Neuron (in vitro differentiated cells): ENCODE measurements around the gene MOB4.

Experiments
- H2AFZ ChIP-seq: one replicate; pipeline ENCODE4 v1.6.1; 2013; ENCODE audit warnings: low read depth, mild to moderate bottlenecking, inconsistent platforms, low read length, moderate library complexity
- H3K27me3 ChIP-seq: one replicate; pipeline ENCODE4 v1.6.1; 2013; ENCODE audit warnings: low read length; ENCODE audit not compliant: insufficient read depth
- H3K36me3 ChIP-seq: one replicate; pipeline ENCODE4 v1.6.1; 2013; ENCODE audit warnings: low read length; ENCODE audit not compliant: insufficient read depth
- H3K4me1 ChIP-seq: one replicate; pipeline ENCODE4 v1.6.1; 2013; ENCODE audit warnings: low read length; ENCODE audit not compliant: insufficient read depth
- H3K4me3 ChIP-seq: 2 replicates; pipeline ENCODE4 v1.5.1; 2013; ENCODE audit warnings: mild to moderate bottlenecking, low read length, moderate library complexity
- H3K9me3 ChIP-seq: one replicate; pipeline ENCODE4 v1.6.1; 2013; ENCODE audit warnings: low read length

The MOB4 gene

DNA sequence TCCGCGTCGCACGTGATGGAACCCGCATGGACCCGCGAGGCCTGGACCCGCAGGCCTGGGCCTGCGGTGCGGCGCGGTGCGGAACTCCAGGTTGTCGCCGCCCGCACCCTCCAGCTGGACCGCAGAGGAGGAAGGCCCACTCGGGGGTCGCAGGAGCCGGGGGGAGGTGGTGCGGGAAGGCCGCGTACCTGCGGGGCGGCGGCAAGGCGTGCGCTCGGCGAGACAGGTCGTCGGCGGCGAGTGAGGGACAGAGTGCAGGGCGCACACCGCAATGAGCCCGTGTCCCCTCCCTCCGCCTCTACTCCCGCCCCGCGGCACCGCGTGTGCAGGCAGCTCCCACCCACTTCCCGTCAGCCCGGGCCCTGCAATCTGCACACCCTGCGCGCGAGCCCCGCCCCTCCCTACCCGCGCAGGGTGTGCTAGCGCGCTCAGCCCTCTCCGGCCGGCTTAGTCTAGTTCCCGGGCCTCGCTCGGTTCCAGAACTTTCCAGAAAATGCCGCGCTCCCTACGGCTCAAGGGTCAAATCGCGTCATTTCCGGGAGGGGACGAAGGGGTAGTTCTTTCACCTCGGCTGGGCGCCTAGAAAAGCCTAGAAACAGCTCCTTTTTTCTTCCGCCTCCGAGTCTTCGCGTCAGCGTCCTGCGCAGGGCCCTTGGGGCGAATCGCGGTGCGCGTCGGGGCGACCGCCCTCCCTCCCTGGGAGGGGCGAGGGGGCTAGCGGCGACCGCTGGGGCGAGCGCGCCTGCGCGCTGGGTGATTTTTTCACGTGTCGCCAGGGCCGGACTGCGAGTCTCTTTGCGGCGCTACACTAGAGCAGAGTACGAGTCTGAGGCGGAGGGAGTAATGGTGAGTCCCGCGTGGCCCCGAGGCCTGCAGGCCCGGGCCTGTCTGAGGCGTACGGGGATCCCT, 16.0 kb upstream of the MOB4 start, which contains the start of the genes HSPD1 and HSPE1:
Gene HSPD1, minus strand, starts transcription at position 247 of the 909 bp plus-strand sequence. CDS start 992 bp downstream, outside the sequence.
Gene HSPE1, plus strand, starts transcription at position 786 of the 909 bp plus-strand sequence. Its CDS starts 58 bp downstream, at position 844.
- H3K4me3 ChIP-seq: peak within 1 kb of the TSS; percentile 99
- peaks cover 32% of the 10 kb centered on the region for H3K4me1 ChIP-seq
- H3K36me3 ChIP-seq: peaks cover 64% of the 10 kb centered on the region
- no peaks in the 10 kb centered on the region for H3K27me3 ChIP-seq
- no peaks in the 10 kb centered on the region for H3K9me3 ChIP-seq
- no peak within 1 kb of the TSS for H2AFZ ChIP-seq

DNA sequence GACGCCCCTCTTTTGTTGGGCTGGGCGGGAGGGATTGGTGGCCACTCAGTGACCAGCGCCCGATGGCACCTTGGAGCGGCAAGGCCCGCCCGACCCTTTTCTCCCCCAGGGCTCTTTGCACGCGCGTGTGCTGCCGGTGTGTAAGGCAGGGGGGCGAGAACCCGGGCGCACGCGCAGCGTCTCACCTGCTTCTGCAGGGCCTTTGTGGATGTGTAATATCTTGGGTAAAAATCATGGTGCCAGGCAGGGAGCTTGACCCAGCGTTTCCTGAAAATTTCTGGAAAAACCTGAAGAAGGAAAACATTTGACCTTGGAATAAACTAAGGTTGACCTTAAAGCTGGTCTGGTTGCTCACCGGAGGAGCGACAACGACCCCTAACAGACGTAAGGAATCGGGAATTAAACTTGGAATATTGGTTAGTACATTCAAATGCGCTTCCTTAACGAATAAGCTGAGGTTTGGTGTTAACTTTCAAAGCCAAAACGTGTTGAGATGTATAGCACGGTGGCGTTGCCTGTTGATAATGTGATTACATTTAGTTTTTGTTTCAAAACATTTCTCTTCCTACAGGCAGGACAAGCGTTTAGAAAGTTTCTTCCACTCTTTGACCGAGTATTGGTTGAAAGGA, 15.2 kb upstream of the MOB4 start:
- Histone ChIP-seq H3K4me3 (peak overlapping the region; percentile 99), H3K4me1 (peaks cover 32% of the 10 kb centered on the region), H3K9me3 (no peaks in the 10 kb centered on the region), H3K36me3 (peaks cover 61% of the 10 kb centered on the region), H2AFZ (no peak overlapping the region), H3K27me3 (no peaks in the 10 kb centered on the region)

DNA sequence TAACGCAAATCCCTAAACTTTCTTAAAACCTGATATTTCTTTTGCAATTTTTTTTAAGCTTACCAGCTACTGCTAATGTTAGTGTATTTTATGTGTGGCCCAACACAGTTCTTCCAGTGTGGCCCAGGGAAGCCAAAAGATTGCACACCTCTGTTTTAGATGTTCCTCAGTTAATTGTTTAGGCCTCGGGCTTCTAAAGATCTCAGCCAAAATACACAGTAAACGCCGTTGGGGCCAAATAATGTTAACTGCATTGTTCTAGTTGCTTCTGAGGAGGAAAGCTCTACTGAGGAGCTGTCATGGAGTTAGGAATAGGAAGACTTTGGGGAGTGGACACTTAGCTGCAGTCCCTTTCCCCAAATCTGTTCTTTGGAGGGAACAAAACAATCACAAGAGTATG, 13.7 kb upstream of the MOB4 start:
- peaks cover 45% of the 10 kb centered on the region for H3K36me3 ChIP-seq
- no peak overlapping the region for H2AFZ ChIP-seq
- peak overlapping the region; percentile 99 for H3K4me3 ChIP-seq
- no peaks in the 10 kb centered on the region for H3K27me3 ChIP-seq
- no peaks in the 10 kb centered on the region for H3K9me3 ChIP-seq
- H3K4me1 ChIP-seq: peaks cover 20% of the 10 kb centered on the region

DNA sequence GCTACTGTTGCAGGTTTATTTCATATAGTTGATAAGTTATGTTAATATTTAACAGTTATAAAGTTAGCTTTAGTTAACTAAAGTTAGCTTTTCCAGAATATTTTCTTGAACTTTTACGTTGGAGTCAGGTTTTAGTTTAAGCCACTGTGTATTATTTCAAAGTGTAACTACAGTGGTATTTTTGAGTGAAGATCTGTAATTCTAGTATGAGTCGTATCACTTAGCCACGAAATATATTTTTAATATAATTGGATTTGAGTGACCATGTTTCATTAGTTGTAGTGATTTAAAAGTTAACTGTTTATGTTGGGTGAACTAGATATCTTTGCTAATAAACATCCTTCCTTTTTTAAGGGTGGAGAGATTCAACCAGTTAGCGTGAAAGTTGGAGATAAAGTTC, 13.2 kb upstream of the MOB4 start:
- H3K9me3 ChIP-seq: no peaks in the 10 kb centered on the region
- peaks cover 40% of the 10 kb centered on the region for H3K36me3 ChIP-seq
- no peaks in the 10 kb centered on the region for H3K27me3 ChIP-seq
- H3K4me1 ChIP-seq: peaks cover 15% of the 10 kb centered on the region
- no peak overlapping the region for H2AFZ ChIP-seq
- no peak overlapping the region for H3K4me3 ChIP-seq

DNA sequence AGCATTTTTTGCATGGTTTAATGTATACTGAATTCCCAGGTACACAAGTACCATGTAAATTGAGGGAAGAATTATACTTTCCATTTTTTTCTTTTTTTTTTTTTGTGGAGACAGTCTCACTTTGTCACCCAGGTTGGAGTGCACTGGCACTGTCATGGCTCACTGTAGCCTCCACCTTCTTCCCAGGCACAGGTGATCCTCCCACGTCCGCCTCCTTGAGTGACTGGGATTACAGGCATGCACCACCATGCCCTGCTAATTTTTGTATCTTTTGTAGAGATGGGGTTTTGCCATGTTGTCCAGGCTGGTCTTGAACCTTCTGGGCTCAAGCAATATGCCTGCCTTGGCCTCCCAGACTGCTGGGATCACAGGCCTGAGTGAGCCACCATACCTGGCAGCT, 11.9 kb upstream of the MOB4 start:
- Histone ChIP-seq H3K4me1 (peaks cover 8% of the 10 kb centered on the region), H3K9me3 (no peaks in the 10 kb centered on the region), H2AFZ (no peak overlapping the region), H3K4me3 (no peak overlapping the region), H3K36me3 (peaks cover 37% of the 10 kb centered on the region), H3K27me3 (no peaks in the 10 kb centered on the region)

DNA sequence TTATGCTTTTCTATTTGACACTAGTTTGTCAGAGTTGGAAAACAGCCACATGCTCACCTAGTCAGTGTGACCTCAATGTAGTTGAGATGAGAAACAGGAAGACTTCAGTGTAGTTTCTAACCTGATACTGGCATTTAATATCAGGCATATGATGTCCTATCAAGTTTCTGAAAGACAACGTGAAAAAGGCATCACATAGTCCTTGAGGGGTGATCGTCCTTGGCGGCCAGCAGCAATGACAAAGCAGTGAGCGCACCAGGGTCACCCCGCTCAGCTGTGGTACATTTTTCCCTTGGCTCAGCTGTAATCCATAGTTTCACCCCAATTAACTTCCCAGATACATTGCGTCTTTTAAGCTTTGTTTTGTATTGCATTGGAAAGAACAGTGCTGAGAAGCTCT, 11.4 kb upstream of the MOB4 start:
- H3K4me1 ChIP-seq: peaks cover 8% of the 10 kb centered on the region
- H3K36me3 ChIP-seq: peaks cover 39% of the 10 kb centered on the region
- no peaks in the 10 kb centered on the region for H3K9me3 ChIP-seq
- no peaks in the 10 kb centered on the region for H3K27me3 ChIP-seq
- H3K4me3 ChIP-seq: no peak overlapping the region
- H2AFZ ChIP-seq: no peak overlapping the region

DNA sequence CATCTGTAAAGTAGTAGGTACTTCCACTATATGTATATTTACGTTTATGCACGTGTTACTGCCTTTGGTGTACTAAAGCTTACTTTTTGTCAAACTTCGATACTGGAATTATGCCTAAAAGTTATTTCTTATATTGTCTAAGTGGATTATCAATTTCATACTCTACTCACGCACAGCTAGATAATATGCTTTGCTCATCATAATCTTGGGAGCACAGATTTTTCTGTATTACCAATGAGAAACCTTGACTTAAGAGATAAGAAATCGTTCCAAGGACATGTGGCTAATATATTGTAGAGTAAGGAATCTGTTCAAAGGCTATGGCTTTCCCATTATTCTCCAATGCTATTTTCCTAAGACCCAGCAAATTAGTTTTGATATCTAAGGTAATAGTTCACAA, 9.2 kb upstream of the MOB4 start:
- H3K4me1 ChIP-seq: peaks cover 6% of the 10 kb centered on the region
- no peak overlapping the region for H3K4me3 ChIP-seq
- H3K27me3 ChIP-seq: no peaks in the 10 kb centered on the region
- peaks cover 37% of the 10 kb centered on the region for H3K36me3 ChIP-seq
- no peak overlapping the region for H2AFZ ChIP-seq
- no peaks in the 10 kb centered on the region for H3K9me3 ChIP-seq

DNA sequence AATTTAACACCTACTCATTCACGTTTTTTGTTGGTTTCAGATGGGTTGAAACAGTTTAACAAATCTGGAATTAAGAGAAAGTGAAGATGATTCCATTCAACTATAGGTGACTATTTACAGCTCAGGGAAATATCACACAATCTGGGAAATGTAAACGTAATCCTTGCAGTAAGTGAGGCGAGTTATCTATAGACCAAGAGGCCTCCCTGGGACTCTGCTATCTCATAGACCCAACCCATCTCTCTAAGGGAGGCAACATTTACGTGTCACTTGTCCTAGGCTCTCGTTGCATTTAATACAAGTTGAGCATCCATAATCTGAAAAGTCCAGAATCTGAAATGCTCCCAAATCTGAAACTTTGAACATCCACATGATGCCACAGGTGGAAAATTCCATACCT, 2.0 kb upstream of the MOB4 start:
- H3K27me3 ChIP-seq: no peaks in the 10 kb centered on the region
- peaks cover 17% of the 10 kb centered on the region for H3K4me1 ChIP-seq
- no peaks in the 10 kb centered on the region for H3K9me3 ChIP-seq
- no peak overlapping the region for H2AFZ ChIP-seq
- peaks cover 6% of the 10 kb centered on the region for H3K36me3 ChIP-seq
- H3K4me3 ChIP-seq: no peak overlapping the region

DNA sequence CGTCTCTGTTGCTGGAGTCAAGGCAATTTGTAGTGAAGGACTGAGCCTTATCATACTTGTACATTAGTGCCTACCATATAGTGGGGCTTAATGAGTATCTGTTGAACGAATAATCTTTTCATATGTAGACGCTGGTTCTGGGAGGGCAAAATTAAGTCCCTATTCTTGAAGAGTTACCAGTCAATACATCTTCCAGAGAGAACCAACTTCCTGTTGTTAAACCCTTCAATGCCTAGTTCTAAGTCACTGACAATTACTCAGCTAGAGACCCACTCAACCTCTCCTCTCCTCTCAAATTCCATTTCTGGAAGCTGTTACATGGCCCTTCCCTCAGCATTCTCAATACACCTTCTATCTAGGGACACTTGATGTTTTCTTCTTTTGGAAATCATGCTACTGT, 1.1 kb upstream of the MOB4 start:
- peaks cover 4% of the 10 kb centered on the region for H3K36me3 ChIP-seq
- H3K4me1 ChIP-seq: peaks cover 17% of the 10 kb centered on the region
- H3K9me3 ChIP-seq: no peaks in the 10 kb centered on the region
- H3K4me3 ChIP-seq: peak overlapping the region; percentile 83
- no peaks in the 10 kb centered on the region for H3K27me3 ChIP-seq
- H2AFZ ChIP-seq: peak overlapping the region; percentile 69

DNA sequence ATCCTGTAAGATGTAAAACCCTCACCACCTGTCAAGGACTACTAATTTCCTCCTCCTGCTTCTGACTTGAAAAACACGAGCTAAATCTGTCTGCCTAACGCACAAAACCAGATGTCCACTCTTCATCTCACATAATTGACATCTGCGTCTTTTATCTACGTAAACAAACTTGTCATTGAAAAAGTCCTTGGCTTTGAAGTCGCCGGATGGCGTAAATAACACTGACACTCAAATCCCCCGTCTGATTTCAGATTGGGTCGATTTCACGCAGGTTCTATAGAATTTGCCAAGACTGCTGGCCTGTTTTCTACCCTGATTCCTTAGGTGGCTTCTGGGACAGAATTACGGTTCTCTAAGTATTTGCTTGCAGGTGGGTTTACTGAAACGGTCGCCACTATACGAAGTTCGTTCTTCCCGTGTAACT, 539 bp upstream of the MOB4 start:
- H2AFZ ChIP-seq: peak overlapping the region; percentile 69
- H3K4me3 ChIP-seq: peak overlapping the region; percentile 83
- H3K4me1 ChIP-seq: peaks cover 17% of the 10 kb centered on the region
- H3K27me3 ChIP-seq: no peaks in the 10 kb centered on the region
- no peaks in the 10 kb centered on the region for H3K9me3 ChIP-seq
- peaks cover 4% of the 10 kb centered on the region for H3K36me3 ChIP-seq

DNA sequence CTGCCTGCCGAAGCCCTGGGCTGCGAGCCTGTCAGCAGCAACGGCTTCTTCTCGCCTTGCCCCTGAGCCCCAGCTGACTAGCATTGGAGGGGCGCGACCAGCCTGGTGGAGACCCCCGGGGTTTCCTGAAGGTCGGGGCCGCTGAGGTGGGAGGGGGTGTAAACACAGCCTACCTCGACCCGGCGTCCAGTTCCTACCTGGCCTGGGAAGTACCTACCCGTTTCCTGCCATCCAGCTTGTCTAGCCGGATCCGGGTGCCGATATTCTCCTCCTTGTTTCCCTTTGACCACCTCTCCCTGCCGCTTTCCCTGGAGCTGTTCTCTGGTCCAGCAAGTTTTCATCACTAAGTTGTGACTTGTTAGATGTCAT, 511 bp downstream of the MOB4 start:
- peak overlapping the region; percentile 83 for H3K4me3 ChIP-seq
- peaks cover 4% of the 10 kb centered on the region for H3K36me3 ChIP-seq
- H2AFZ ChIP-seq: peak overlapping the region; percentile 8
- H3K4me1 ChIP-seq: peaks cover 17% of the 10 kb centered on the region
- no peaks in the 10 kb centered on the region for H3K27me3 ChIP-seq
- no peaks in the 10 kb centered on the region for H3K9me3 ChIP-seq

DNA sequence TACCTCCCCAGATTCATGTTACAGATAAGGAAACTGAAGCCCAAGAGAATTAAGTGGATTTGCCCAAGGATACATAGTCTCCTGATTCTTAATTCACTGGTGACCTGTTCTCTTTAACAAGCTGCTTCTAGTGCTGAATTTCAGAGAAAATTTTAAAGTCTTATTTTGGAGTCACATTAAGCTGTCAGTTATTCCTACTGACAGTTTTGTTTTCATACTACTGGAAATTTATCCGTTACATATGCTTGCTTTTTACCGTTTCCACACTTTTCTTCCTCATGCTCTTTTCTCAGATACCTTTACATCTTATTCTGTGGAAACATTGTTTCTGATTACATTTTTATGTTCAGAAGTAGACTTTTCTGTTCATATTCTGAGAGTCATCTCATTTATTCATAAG, 1.3 kb downstream of the MOB4 start:
- no peaks in the 10 kb centered on the region for H3K9me3 ChIP-seq
- H3K27me3 ChIP-seq: no peaks in the 10 kb centered on the region
- no peak overlapping the region for H2AFZ ChIP-seq
- H3K4me3 ChIP-seq: peak overlapping the region; percentile 83
- H3K36me3 ChIP-seq: peaks cover 4% of the 10 kb centered on the region
- H3K4me1 ChIP-seq: peaks cover 17% of the 10 kb centered on the region

DNA sequence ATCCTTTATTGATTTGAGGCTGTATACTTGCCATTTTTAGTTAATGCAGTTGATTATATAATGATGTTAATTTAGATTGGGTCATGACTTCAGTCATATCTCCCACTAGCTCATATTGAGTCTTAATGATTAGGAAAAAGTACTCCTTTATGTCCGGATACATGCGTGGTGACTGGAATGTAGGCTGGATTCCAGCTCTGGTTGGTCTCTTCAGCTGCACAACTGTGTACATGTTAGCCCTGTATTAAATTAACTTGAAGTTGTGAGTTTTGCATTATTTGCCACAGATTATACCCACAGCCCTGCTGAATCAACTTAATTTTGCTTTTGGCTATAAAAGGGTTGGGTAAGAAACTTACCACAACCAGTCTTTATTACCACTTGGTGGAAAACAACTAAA, 22.5 kb downstream of the MOB4 start:
- Histone ChIP-seq H3K36me3 (peaks cover 66% of the 10 kb centered on the region), H3K4me1 (no peaks in the 10 kb centered on the region), H3K27me3 (no peaks in the 10 kb centered on the region), H3K9me3 (no peaks in the 10 kb centered on the region), H2AFZ (no peak overlapping the region), H3K4me3 (no peak overlapping the region)
